ENCODE measurements around the gene CAMTA1. TPM values are rescaled to one million over a fixed set of nuclear protein-coding genes. Genes with fewer than 3 reads are reported as not detected.

CAMTA1 gene
- polyA plus RNA-seq, 1 of the 3 experiments (the other 2 are of a cell fraction), result 63.1 TPM

DNA sequence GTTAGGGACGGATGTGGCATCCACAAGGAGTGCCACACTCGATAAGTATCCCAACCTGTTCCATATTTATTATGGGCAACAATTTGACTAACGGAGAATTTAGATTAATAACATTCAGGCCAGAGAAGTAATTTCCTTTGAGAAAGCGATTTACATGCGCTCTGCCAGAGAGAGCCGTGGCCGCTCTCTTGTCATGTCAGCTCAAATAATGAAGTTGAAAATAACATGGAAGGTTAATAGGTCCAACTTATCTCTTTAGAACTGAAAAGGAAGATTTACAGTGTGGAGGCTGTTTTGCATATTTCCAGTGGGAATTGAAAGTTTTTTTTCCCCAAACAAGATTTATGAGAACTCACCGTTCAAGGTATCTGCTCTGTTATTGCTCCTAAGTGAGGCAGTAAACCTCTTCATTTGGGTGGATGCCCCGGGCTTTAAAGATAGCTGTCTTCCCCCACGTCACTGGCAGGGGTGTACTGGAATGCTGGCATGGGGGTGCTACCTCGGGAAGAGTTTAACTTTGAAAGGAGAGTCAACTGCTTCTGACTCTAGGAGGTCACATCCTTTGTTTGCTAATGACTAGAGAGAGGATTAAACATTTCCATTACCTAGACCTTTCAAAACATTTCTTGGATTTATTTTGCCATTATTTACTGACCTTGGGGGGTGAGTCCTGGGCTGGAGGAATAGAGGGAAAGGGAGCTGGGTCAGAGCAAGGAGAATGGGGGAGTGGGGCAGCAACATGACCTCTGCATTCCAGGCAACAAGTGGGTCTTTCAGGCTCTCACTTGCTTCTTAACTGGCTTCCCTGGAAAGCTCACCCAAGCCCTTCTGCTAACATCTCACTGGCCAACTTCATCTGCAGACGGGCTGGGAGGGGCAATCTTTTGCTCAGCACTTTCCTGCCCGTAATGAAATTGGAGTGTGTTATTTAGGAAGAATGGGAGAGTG is 204.2 kb downstream of the CAMTA1 start:
- POLR2A ChIA-PET, result no interaction called here
- TF ChIP-seq, protein P1, sequence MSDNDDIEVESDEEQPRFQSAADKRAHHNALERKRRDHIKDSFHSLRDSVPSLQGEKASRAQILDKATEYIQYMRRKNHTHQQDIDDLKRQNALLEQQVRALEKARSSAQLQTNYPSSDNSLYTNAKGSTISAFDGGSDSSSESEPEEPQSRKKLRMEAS (IDR thresholded peaks at IDR 0.05; ENCODE audit: low read depth), result no peak
- TF ChIP-seq NRF1 (IDR thresholded peaks at IDR 0.05; ENCODE audit: low read depth, low read length), result no peak
- no peak for TF ChIP-seq EP300 (IDR thresholded peaks at IDR 0.05; ENCODE audit: borderline replicate concordance in 1 of 2, low read depth in 1 of 2, low read length in 1 of 2)
- TF ChIP-seq TEAD4 (IDR thresholded peaks at IDR 0.05; ENCODE audit: borderline replicate concordance, insufficient read depth), result no peak
- TF ChIP-seq RXRA (IDR thresholded peaks at IDR 0.05; ENCODE audit: borderline replicate concordance, low read depth), result no peak
- TF ChIP-seq TCF12 (IDR thresholded peaks at IDR 0.05), result no peak
- TF ChIP-seq FOXJ3 (CRISPR knock-in tag; IDR thresholded peaks at IDR 0.05), result no peak
- no peak for TF ChIP-seq RCOR1 (IDR thresholded peaks at IDR 0.05; ENCODE audit: low read length)
- WGBS (ENCODE audit: low lambda C conversion rate), result 48% methylated on average over 13 of the region's 13 CpGs

DNA sequence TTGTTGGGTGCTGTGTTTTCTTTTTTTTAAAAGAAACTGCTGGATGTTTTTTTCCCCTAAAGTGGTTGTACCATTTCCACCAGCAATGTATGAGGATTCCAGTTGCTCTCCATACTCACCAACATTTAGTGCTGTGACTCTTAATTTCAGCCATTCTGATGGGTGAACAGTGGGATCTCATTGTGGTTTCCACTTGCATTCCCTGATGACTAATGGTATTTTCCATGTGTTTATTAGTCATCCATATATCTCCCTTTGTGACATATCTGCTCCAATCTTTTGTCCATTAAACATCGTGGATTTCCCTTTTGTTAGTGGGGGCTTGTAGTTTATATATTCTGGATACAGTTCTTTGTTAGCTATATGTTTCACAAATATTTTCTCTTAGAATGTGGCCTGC is 206.0 kb downstream of the CAMTA1 start:
- POLR2A ChIA-PET, result no interaction called here
- Histone ChIP-seq H3K9me3 (no peaks in the 10 kb centered on the region), H3K27ac (ENCODE audit: low read depth in 2 of 2, low read length in 1 of 2) (peak overlapping the region in 1 of 2 experiments; percentile 38; a peak in 2 of 4 replicates), H3K36me3 (replicated peaks in 1 of 2; ENCODE audit: control insufficient read depth in 1 of 2, insufficient read depth in 2 of 2, low read length in 1 of 2) (no peaks in the 10 kb centered on the region), H3K4me1 (ENCODE audit: control insufficient read depth in 1 of 2, insufficient read depth in 2 of 2, low read depth in 1 of 2, low read length in 1 of 2) (no peaks in the 10 kb centered on the region), H4K20me1 (ENCODE audit: insufficient read depth) (no peaks in the 10 kb centered on the region), H3F3A (replicated peaks; ENCODE audit: insufficient read depth) (no peaks in the 10 kb centered on the region), H3K9ac (no peak overlapping the region), H3K9me2 (no peaks in the 10 kb centered on the region), H3K4me2 (no peak overlapping the region), H3K4me3 (ENCODE audit: low read depth in 2 of 2, low read length in 1 of 2) (no peak overlapping the region), H3K27me3 (ENCODE audit: insufficient read depth) (no peaks in the 10 kb centered on the region), H3K79me2 (ENCODE audit: insufficient read depth) (no peaks in the 10 kb centered on the region), H2AFZ (ENCODE audit: low read depth) (no peak overlapping the region)
- CTCF ChIA-PET, result no interaction called here
- DNase-seq, result no peak
- 19% methylated on average over 1 of the region's 1 CpG for WGBS (ENCODE audit: low lambda C conversion rate)
- TF ChIP-seq PBX3 (IDR thresholded peaks at IDR 0.05) (peak; percentile 68), NFIC (IDR thresholded peaks at IDR 0.05; ENCODE audit: borderline replicate concordance) (no peak), TCF12 (IDR thresholded peaks at IDR 0.05) (peak; percentile 54; the same call in 1 of the 2 replicates), TEAD4 (IDR thresholded peaks at IDR 0.05; ENCODE audit: borderline replicate concordance, insufficient read depth) (0 out of 2 replicates have a peak, but pooled peaks have one; percentile 21), SIN3A (IDR thresholded peaks at IDR 0.05; ENCODE audit: borderline replicate concordance, low read depth, low read length) (no peak), FOSL2 (IDR thresholded peaks at IDR 0.05; ENCODE audit: borderline replicate concordance, low read depth) (peak; percentile 73), IRF3 (IDR thresholded peaks at IDR 0.05; ENCODE audit: low read depth, low read length) (no peak), JUND (IDR thresholded peaks at IDR 0.05) (peak; percentile 71), YY1 (IDR thresholded peaks at IDR 0.05; ENCODE audit: low read depth) (no peak)
- TF ChIP-seq, protein P2, sequence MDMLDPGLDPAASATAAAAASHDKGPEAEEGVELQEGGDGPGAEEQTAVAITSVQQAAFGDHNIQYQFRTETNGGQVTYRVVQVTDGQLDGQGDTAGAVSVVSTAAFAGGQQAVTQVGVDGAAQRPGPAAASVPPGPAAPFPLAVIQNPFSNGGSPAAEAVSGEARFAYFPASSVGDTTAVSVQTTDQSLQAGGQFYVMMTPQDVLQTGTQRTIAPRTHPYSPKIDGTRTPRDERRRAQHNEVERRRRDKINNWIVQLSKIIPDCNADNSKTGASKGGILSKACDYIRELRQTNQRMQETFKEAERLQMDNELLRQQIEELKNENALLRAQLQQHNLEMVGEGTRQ (IDR thresholded peaks at IDR 0.05; ENCODE audit: borderline replicate concordance, low read depth, low read length), result no peak
- TF ChIP-seq, protein P3, sequence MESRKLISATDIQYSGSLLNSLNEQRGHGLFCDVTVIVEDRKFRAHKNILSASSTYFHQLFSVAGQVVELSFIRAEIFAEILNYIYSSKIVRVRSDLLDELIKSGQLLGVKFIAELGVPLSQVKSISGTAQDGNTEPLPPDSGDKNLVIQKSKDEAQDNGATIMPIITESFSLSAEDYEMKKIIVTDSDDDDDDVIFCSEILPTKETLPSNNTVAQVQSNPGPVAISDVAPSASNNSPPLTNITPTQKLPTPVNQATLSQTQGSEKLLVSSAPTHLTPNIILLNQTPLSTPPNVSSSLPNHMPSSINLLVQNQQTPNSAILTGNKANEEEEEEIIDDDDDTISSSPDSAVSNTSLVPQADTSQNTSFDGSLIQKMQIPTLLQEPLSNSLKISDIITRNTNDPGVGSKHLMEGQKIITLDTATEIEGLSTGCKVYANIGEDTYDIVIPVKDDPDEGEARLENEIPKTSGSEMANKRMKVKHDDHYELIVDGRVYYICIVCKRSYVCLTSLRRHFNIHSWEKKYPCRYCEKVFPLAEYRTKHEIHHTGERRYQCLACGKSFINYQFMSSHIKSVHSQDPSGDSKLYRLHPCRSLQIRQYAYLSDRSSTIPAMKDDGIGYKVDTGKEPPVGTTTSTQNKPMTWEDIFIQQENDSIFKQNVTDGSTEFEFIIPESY (IDR thresholded peaks at IDR 0.05; ENCODE audit: borderline replicate concordance, low read depth), result no peak
- TF ChIP-seq, protein P4, sequence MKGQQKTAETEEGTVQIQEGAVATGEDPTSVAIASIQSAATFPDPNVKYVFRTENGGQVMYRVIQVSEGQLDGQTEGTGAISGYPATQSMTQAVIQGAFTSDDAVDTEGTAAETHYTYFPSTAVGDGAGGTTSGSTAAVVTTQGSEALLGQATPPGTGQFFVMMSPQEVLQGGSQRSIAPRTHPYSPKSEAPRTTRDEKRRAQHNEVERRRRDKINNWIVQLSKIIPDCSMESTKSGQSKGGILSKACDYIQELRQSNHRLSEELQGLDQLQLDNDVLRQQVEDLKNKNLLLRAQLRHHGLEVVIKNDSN (IDR thresholded peaks at IDR 0.05; ENCODE audit: borderline replicate concordance, low read depth), result no peak

More for the DNA sequence above, 204.2 kb downstream of the CAMTA1 start:
- Histone ChIP-seq H3K79me2 (ENCODE audit: insufficient read depth) (no peaks in the 10 kb centered on the region), H4K20me1 (ENCODE audit: insufficient read depth) (no peaks in the 10 kb centered on the region), H2AFZ (ENCODE audit: low read depth) (no peak overlapping the region), H3K36me3 (replicated peaks in 1 of 2; ENCODE audit: control insufficient read depth in 1 of 2, insufficient read depth in 2 of 2, low read length in 1 of 2) (no peaks in the 10 kb centered on the region), H3K27ac (ENCODE audit: low read depth in 2 of 2, low read length in 1 of 2) (no peak overlapping the region), H3K4me2 (no peak overlapping the region), H3K27me3 (ENCODE audit: insufficient read depth) (no peaks in the 10 kb centered on the region), H3K9me3 (no peaks in the 10 kb centered on the region), H3K9me2 (no peaks in the 10 kb centered on the region), H3F3A (replicated peaks; ENCODE audit: insufficient read depth) (no peaks in the 10 kb centered on the region), H3K4me3 (ENCODE audit: low read depth in 2 of 2, low read length in 1 of 2) (no peak overlapping the region), H3K4me1 (ENCODE audit: control insufficient read depth in 1 of 2, insufficient read depth in 2 of 2, low read depth in 1 of 2, low read length in 1 of 2) (no peaks in the 10 kb centered on the region), H3K9ac (no peak overlapping the region)
- DNase-seq, result no peak
- CTCF ChIA-PET, result no interaction called here
